B cell (primary cell): ENCODE results near the gene MAN1A1. TPM values are rescaled to one million over a fixed set of nuclear protein-coding genes. Genes with fewer than 3 reads are reported as not detected.

Source experiments
- ATAC-seq: fragments of 200-7000 bp; cut with Tn5 transposase; one replicate; pipeline ENCODE4 v1.10.0; 2021; ENCODE audit warnings: low read depth, mild to moderate bottlenecking, moderate number of reproducible peaks, moderate library complexity
- CTCF ChIA-PET: fragments of 350-600 bp; sonication (Branson Sonifier 250); formaldehyde crosslinking; loops from one replicate; lab custom pipeline; 2021; ENCODE audit warnings: antibody characterized with exemption, inconsistent platforms; lab: Charles Lee
- POLR2A ChIA-PET: fragments of 350-600 bp; sonication (Branson Sonifier 250); formaldehyde crosslinking; loops from one replicate; lab custom pipeline; 2021; ENCODE audit warnings: antibody characterized with exemption; lab: Charles Lee
- DNase-seq: peaks from one replicate; pipeline ENCODE4 v3.0.0; 2013
- H2AFZ ChIP-seq: 2 replicates; pipeline ENCODE4 v1.6.1; 2012; ENCODE audit warnings: mild to moderate bottlenecking, low read depth, low read length; ENCODE audit not compliant: insufficient read depth, poor library complexity, severe bottlenecking
- H3K27ac ChIP-seq, 2 donors: 1 replicate in 1 of 2; 2 replicates in 1 of 2; pipeline ENCODE4 v1.5.1; 2012 to 2013; ENCODE audit warnings: low read length in 2 of 2, mild to moderate bottlenecking in 2 of 2, moderate library complexity in 1 of 2
- H3K27me3 ChIP-seq, 4 experiments: fragments of 200-600 bp in 1 of 4; sonication (generic) in 1 of 4; replicated peaks in 1 of 4; 1 replicate in 2 of 4; 2 replicates in 2 of 4; pipeline versions ENCODE4 v1.6.1 to v1.7.0; 2013 to 2016; ENCODE audit warnings: low read length in 3 of 4, mild to moderate bottlenecking in 2 of 4, mixed read lengths in 1 of 4, moderate library complexity in 1 of 4; ENCODE audit not compliant: insufficient read depth in 4 of 4, control insufficient read depth in 3 of 4; ENCODE audit errors: control extremely low read depth in 1 of 4
- H3K36me3 ChIP-seq, 2 experiments: replicated peaks in 1 of 2; 1 replicate in 1 of 2; 2 replicates in 1 of 2; pipeline versions ENCODE4 v1.6.1 to v1.7.1; 2013; ENCODE audit warnings: low read length in 1 of 2; ENCODE audit not compliant: insufficient read depth in 2 of 2, control insufficient read depth in 1 of 2; ENCODE audit errors: control extremely low read depth in 1 of 2, extremely low read depth in 1 of 2
- H3K4me1 ChIP-seq, 2 donors: fragments of 200-600 bp in 1 of 2; sonication (generic) in 1 of 2; 1 replicate in 1 of 2; 2 replicates in 1 of 2; pipeline versions ENCODE4 v1.5.1 to v1.6.1; 2013 to 2017; ENCODE audit warnings: low read length in 2 of 2; ENCODE audit not compliant: control insufficient read depth in 2 of 2, insufficient read depth in 2 of 2
- H3K4me2 ChIP-seq: replicated peaks from 2 replicates; pipeline ENCODE3; 2012; ENCODE audit warnings: mild to moderate bottlenecking, low read depth, low read length; ENCODE audit not compliant: poor library complexity, severe bottlenecking
- H3K4me3 ChIP-seq, 5 experiments: fragments of 200-600 bp in 1 of 5; sonication (generic) in 1 of 5; 1 replicate in 3 of 5; 2 replicates in 2 of 5; pipeline versions ENCODE4 v1.5.1 to v1.7.0; 2011 to 2016; ENCODE audit warnings: low read length in 4 of 5, mild to moderate bottlenecking in 4 of 5, low read depth in 2 of 5, control low read depth in 1 of 5, moderate library complexity in 1 of 5; ENCODE audit not compliant: insufficient read depth in 1 of 5; ENCODE audit errors: control extremely low read depth in 1 of 5, extremely low read depth in 1 of 5
- H3K79me2 ChIP-seq: fragments of 200-600 bp; sonication (generic); one replicate; pipeline ENCODE4 v1.6.0; 2016; ENCODE audit warnings: low read length; ENCODE audit not compliant: control insufficient read depth, insufficient read depth
- H3K9ac ChIP-seq: fragments of 200-600 bp; sonication (generic); 2 replicates; pipeline ENCODE4 v1.6.1; 2017; ENCODE audit warnings: mild to moderate bottlenecking, low read length, moderate library complexity
- H3K9me3 ChIP-seq, 3 donors: one replicate each; pipeline versions ENCODE4 v1.6.1 to v1.7.1; 2013; ENCODE audit warnings: low read length in 2 of 3; ENCODE audit not compliant: control insufficient read depth in 2 of 3, insufficient read depth in 1 of 3; ENCODE audit errors: control extremely low read depth in 1 of 3
- H4K20me1 ChIP-seq: 2 replicates; pipeline ENCODE4 v1.6.0; 2012; ENCODE audit warnings: mild to moderate bottlenecking, low read length; ENCODE audit not compliant: insufficient read depth, control insufficient read depth, poor library complexity, severe bottlenecking
- H3K27ac Mint-ChIP-seq: one replicate; pipeline ENCODE4 v1.8.0; 2021; ENCODE audit warnings: mixed read lengths
- H3K27me3 Mint-ChIP-seq: one replicate; pipeline ENCODE4 v1.8.0; 2021; ENCODE audit warnings: mixed read lengths
- H3K4me1 Mint-ChIP-seq: one replicate; pipeline ENCODE4 v1.8.0; 2021; ENCODE audit warnings: mixed read lengths
- H3K4me3 Mint-ChIP-seq: one replicate; pipeline ENCODE4 v1.8.0; 2021; ENCODE audit warnings: mixed read lengths
- H3K9me3 Mint-ChIP-seq: one replicate; pipeline ENCODE4 v1.8.0; 2022; ENCODE audit warnings: mixed read lengths; ENCODE audit not compliant: insufficient read depth
- CTCF ChIP-seq: fragments of 200-600 bp; IDR thresholded peaks from one replicate; pipeline ENCODE4 v1.8.0; 2022; ENCODE audit warnings: antibody characterized with exemption, mild to moderate bottlenecking
- EZH2 ChIP-seq: IDR thresholded peaks from 2 replicates; pipeline ENCODE4 v1.6.1; 2012; ENCODE audit warnings: borderline replicate concordance, low read depth, mild to moderate bottlenecking, moderate library complexity, low read length; ENCODE audit not compliant: insufficient read depth, poor library complexity, severe bottlenecking
- WGBS: methylation state at CpG from one replicate; pipeline ENCODE4 v1.1.5; 2013; ENCODE audit warnings: missing lambda C conversion rate; ENCODE audit not compliant: insufficient coverage; 5-methylcytosine and 5-hydroxymethylcytosine counted together
- intact Hi-C: fragments of 100-400 bp; cut with micrococcal nuclease; formaldehyde crosslinking; loops from one replicate; pipeline ENCODE4 v1.10.0; 2022
- polyA plus RNA-seq: library from polyadenylated mRNA; depleted of rRNA; stranded (reverse); fragments of >200 nt; gene quantifications from 2 replicates; pipeline ENCODE4 v1.2.3, GENCODE V29; 2012
- total RNA-seq, 2 donors: library from RNA; stranded (reverse); fragments of 120-200 nt in 1 of 2; gene quantifications; 1 replicate in 1 of 2; 2 replicates in 1 of 2; pipeline versions ENCODE4 v1.2.3 to v1.2.4, GENCODE V29; 2013 to 2022

Gene MAN1A1
- total and polyA plus RNA-seq, 2 donors (not counting 1 experiment from before 2014, with no cell fraction given), result 5.1 to 31.7 TPM

- Histone ChIP-seq H3K27ac (no peak overlapping the region), H3K4me3 (no peak overlapping the region), H3K9ac (no peak overlapping the region), H3K4me2 (no peak overlapping the region), H3K9me3 (no peaks in the 10 kb centered on the region), H3K79me2 (no peaks in the 10 kb centered on the region), H3K36me3 (no peaks in the 10 kb centered on the region), H2AFZ (no peak overlapping the region), H3K4me1 (no peaks in the 10 kb centered on the region), H4K20me1 (no peaks in the 10 kb centered on the region), H3K27me3 (no peaks in the 10 kb centered on the region)
- intact Hi-C loops, result no loop called here
- H3K9me3 Mint-ChIP-seq, result no peaks in the 10 kb centered on the region
- ChIA-PET POLR2A (no interaction called here), CTCF (no interaction called here)
- no peak overlapping the region for H3K27ac Mint-ChIP-seq
- 100% methylated on average over 1 of the region's 3 CpGs for WGBS
- no peaks in the 10 kb centered on the region for H3K4me1 Mint-ChIP-seq
- TF ChIP-seq EZH2, result no peak
- no peak for TF ChIP-seq CTCF
- ATAC-seq, result no peak
- DNase-seq, result no peak
- H3K27me3 Mint-ChIP-seq, result no peaks in the 10 kb centered on the region
- H3K4me3 Mint-ChIP-seq, result no peak overlapping the region
These were observed 87.6 kb downstream of the MAN1A1 start for GRCh38 chr6:119261944-119262284.

- no peaks in the 10 kb centered on the region for H3K4me1 ChIP-seq
- H4K20me1 ChIP-seq, result no peaks in the 10 kb centered on the region
- DNase-seq, result no peak
- no peak overlapping the region for H3K4me3 Mint-ChIP-seq
- CTCF ChIA-PET, result no interaction called here
- WGBS, result no CpG with 5 or more reads among the region's 1 CpG
- H2AFZ ChIP-seq, result no peak overlapping the region
- H3K36me3 ChIP-seq, result no peaks in the 10 kb centered on the region
- H3K9me3 ChIP-seq, result no peaks in the 10 kb centered on the region
- H3K79me2 ChIP-seq, result no peaks in the 10 kb centered on the region
- H3K27me3 Mint-ChIP-seq, result no peaks in the 10 kb centered on the region
- H3K9me3 Mint-ChIP-seq, result no peaks in the 10 kb centered on the region
- no peak overlapping the region for H3K9ac ChIP-seq
- intact Hi-C loops, result no loop called here
- POLR2A ChIA-PET, result no interaction called here
- H3K4me3 ChIP-seq, result no peak overlapping the region
- no peak overlapping the region for H3K27ac ChIP-seq
- no peaks in the 10 kb centered on the region for H3K4me1 Mint-ChIP-seq
- TF ChIP-seq CTCF (no peak), EZH2 (no peak)
- H3K27ac Mint-ChIP-seq, result no peak overlapping the region
- no peak overlapping the region for H3K4me2 ChIP-seq
- ATAC-seq, result no peak
- H3K27me3 ChIP-seq, result no peaks in the 10 kb centered on the region
These were observed 90.5 kb downstream of the MAN1A1 start for GRCh38 chr6:119259027-119259426.
